ENCODE measurements around the gene OFD1. TPM values are rescaled to one million over a fixed set of nuclear protein-coding genes. Genes with fewer than 3 reads are reported as not detected.

OFD1 gene
- total RNA-seq, 1 experiment from 2014 or later, result 44.8 TPM

DNA sequence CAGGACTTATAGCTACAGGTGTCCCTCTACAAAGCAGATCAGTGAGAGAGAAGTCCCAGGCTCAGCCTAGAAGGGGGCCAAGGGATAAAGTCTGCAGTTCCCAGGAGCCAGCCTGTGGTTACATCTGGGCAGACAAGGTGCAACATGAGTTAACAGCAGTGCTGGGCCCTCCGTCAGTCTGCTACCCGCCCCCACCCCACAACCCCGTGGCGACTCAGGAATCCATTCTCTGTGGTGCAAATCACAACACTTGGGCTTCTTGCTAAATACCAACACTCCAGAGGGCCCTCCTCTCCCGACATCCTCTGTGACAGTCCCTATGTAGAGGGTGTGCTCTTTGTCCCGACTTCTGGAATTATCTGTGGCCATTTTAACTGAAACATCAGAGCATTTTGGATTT lies 68.6 kb downstream of the OFD1 start:
- intact Hi-C loops (cut with micrococcal nuclease), result no loop called here
- BruUV-seq (replicated peaks), result no TSS peak
- Mint-ChIP-seq H3K27ac (ENCODE audit: low read depth, unreplicated experiment) (no peak overlapping the region), H3K27me3 (ENCODE audit: insufficient read depth, unreplicated experiment) (peaks cover 83% of the 10 kb centered on the region), H3K9me3 (ENCODE audit: unreplicated experiment) (no peaks in the 10 kb centered on the region), H3K36me3 (ENCODE audit: insufficient read depth, unreplicated experiment) (no peaks in the 10 kb centered on the region), H3K4me3 (ENCODE audit: unreplicated experiment) (no peak overlapping the region), H3K4me1 (ENCODE audit: insufficient read depth, unreplicated experiment) (no peaks in the 10 kb centered on the region)
- ChIA-PET POLR2A (no interaction called here), CTCF (interaction anchor here (0.5 to 1.3 kb wide), 3 partner anchors 32 to 57 kb away, joined by 3 read pairs; no protein-coding TSS in a partner anchor)
- TF ChIP-seq, protein P1, sequence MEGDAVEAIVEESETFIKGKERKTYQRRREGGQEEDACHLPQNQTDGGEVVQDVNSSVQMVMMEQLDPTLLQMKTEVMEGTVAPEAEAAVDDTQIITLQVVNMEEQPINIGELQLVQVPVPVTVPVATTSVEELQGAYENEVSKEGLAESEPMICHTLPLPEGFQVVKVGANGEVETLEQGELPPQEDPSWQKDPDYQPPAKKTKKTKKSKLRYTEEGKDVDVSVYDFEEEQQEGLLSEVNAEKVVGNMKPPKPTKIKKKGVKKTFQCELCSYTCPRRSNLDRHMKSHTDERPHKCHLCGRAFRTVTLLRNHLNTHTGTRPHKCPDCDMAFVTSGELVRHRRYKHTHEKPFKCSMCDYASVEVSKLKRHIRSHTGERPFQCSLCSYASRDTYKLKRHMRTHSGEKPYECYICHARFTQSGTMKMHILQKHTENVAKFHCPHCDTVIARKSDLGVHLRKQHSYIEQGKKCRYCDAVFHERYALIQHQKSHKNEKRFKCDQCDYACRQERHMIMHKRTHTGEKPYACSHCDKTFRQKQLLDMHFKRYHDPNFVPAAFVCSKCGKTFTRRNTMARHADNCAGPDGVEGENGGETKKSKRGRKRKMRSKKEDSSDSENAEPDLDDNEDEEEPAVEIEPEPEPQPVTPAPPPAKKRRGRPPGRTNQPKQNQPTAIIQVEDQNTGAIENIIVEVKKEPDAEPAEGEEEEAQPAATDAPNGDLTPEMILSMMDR (IDR thresholded peaks at IDR 0.05; ENCODE audit: unreplicated experiment), result no peak
- DNase-seq (ENCODE audit: unreplicated experiment), result no peak

DNA sequence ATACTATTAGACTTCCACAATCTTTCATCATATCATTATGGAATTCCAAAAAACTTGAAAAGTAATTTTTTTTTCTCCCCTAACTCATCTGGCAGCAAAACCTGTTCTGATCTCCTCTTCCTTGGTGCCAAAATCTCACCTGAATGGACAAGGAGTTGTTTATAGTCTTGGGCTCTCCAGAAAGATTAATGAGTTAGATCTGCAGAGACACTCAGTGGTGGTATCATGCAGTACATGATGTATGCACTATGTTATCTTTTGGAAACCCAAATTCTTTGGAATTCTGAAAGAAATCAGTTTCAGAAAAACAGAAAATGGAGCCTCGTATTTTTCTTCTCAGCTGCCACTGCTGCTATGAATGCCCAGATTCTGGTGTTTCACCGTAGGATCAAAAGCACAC lies 70.7 kb downstream of the OFD1 start:
- no peaks in the 10 kb centered on the region for H3K36me3 Mint-ChIP-seq (ENCODE audit: insufficient read depth, unreplicated experiment)
- TF ChIP-seq, protein P1 (IDR thresholded peaks at IDR 0.05; ENCODE audit: unreplicated experiment), result no peak
- DNase-seq (ENCODE audit: unreplicated experiment), result no peak
- no peaks in the 10 kb centered on the region for H3K9me3 Mint-ChIP-seq (ENCODE audit: unreplicated experiment)
- no peak overlapping the region for H3K27ac Mint-ChIP-seq (ENCODE audit: low read depth, unreplicated experiment)
- ChIA-PET CTCF (interaction anchor here (0.6 kb wide), 2 partner anchors 19 to 941 kb away, joined by 3 to 4 read pairs; no protein-coding TSS in a partner anchor), POLR2A (interaction anchor here (0.7 kb wide), 1 partner anchor 9 kb away, joined by 3 read pairs; no protein-coding TSS in a partner anchor)
- peaks cover 82% of the 10 kb centered on the region for H3K27me3 Mint-ChIP-seq (ENCODE audit: insufficient read depth, unreplicated experiment)
- no TSS peak for BruUV-seq (replicated peaks)
- H3K4me1 Mint-ChIP-seq (ENCODE audit: insufficient read depth, unreplicated experiment), result no peaks in the 10 kb centered on the region
- H3K4me3 Mint-ChIP-seq (ENCODE audit: unreplicated experiment), result no peak overlapping the region
- intact Hi-C loops (cut with micrococcal nuclease), result no loop called here

DNA sequence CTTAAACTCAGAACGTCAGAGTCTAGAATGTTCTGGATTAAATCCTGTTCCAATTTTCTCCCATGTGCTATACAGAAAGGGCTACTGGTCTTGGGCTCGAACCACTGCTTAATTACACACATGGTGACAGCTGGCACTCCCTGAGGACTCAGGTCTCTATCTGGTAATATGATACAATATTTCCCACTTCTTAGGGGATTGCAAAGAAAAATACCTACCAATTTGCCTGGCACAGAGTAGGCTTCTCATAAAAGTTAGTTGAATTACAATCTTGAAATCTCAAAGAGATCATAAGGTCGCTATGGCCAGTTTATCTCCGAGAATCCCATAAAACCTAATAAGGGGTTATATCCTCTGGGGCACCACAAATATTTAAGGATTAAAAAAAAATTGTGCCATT lies 73.7 kb downstream of the OFD1 start:
- Mint-ChIP-seq H3K9me3 (ENCODE audit: unreplicated experiment) (no peaks in the 10 kb centered on the region), H3K27ac (ENCODE audit: low read depth, unreplicated experiment) (no peak overlapping the region), H3K4me3 (ENCODE audit: unreplicated experiment) (no peak overlapping the region), H3K36me3 (ENCODE audit: insufficient read depth, unreplicated experiment) (no peaks in the 10 kb centered on the region), H3K27me3 (ENCODE audit: insufficient read depth, unreplicated experiment) (peaks cover 79% of the 10 kb centered on the region), H3K4me1 (ENCODE audit: insufficient read depth, unreplicated experiment) (no peaks in the 10 kb centered on the region)
- intact Hi-C loops (cut with micrococcal nuclease), result no loop called here
- no peak for DNase-seq (ENCODE audit: unreplicated experiment)
- ChIA-PET POLR2A (no interaction called here), CTCF (no interaction called here)
- no TSS peak for BruUV-seq (replicated peaks)
- TF ChIP-seq, protein P1 (IDR thresholded peaks at IDR 0.05; ENCODE audit: unreplicated experiment), result no peak

DNA sequence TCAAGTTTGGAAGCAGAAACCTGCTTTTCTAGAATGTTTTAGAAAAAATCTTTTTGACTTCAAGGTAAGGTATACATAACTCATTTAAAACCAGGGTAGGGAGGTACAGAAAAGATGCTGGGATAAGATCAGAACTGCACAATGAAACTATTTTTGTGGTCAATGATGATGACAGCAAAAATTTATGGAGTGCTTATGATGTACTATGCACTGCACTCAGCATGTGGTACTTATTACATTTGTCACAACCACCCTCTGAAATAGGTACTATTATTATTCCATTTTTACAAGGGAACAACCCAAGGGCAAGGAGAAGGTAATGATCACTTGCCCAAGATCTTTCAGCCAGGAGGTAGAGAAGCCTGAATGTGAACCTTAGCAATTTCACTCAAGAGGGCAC lies 74.3 kb downstream of the OFD1 start:
- Mint-ChIP-seq H3K4me3 (ENCODE audit: unreplicated experiment) (no peak overlapping the region), H3K4me1 (ENCODE audit: insufficient read depth, unreplicated experiment) (no peaks in the 10 kb centered on the region), H3K9me3 (ENCODE audit: unreplicated experiment) (no peaks in the 10 kb centered on the region), H3K36me3 (ENCODE audit: insufficient read depth, unreplicated experiment) (no peaks in the 10 kb centered on the region), H3K27ac (ENCODE audit: low read depth, unreplicated experiment) (no peak overlapping the region), H3K27me3 (ENCODE audit: insufficient read depth, unreplicated experiment) (peaks cover 79% of the 10 kb centered on the region)
- intact Hi-C loops (cut with micrococcal nuclease), result no loop called here
- CTCF ChIA-PET, result interaction anchor here (0.6 kb wide), 1 partner anchor 22 kb away, joined by 3 read pairs; no protein-coding TSS in a partner anchor
- POLR2A ChIA-PET, result no interaction called here
- DNase-seq (ENCODE audit: unreplicated experiment), result no peak
- TF ChIP-seq, protein P1 (IDR thresholded peaks at IDR 0.05; ENCODE audit: unreplicated experiment), result no peak
- BruUV-seq (replicated peaks), result no TSS peak

All from MCF 10A (cell line).